Uterus (tissue), 2 donors: ENCODE data around the gene RNGTT.

Experiments
- POLR2A ChIP-seq, 2 donors: fragments of 450-650 bp; IDR thresholded peaks; one replicate each; pipeline ENCODE4 v1.6.1; 2016; ENCODE audit warnings: antibody characterized with exemption in 2 of 2, mild to moderate bottlenecking in 1 of 2, moderate library complexity in 1 of 2
- TF ChIP-seq, protein P1 (sequence below), 4 experiments: fragments of 200-600 bp in 2 of 4; fragments of 450-650 bp in 2 of 4; sonication (generic) in 2 of 4; IDR thresholded peaks; one replicate each; pipeline ENCODE4 v1.5.1; 2016 to 2019; ENCODE audit warnings: antibody characterized with exemption in 4 of 4, mild to moderate bottlenecking in 2 of 4, moderate library complexity in 1 of 4

GRCh38 chr6:88810089-88810488, 153.3 kb downstream of the RNGTT start:
- TF ChIP-seq, protein P1, sequence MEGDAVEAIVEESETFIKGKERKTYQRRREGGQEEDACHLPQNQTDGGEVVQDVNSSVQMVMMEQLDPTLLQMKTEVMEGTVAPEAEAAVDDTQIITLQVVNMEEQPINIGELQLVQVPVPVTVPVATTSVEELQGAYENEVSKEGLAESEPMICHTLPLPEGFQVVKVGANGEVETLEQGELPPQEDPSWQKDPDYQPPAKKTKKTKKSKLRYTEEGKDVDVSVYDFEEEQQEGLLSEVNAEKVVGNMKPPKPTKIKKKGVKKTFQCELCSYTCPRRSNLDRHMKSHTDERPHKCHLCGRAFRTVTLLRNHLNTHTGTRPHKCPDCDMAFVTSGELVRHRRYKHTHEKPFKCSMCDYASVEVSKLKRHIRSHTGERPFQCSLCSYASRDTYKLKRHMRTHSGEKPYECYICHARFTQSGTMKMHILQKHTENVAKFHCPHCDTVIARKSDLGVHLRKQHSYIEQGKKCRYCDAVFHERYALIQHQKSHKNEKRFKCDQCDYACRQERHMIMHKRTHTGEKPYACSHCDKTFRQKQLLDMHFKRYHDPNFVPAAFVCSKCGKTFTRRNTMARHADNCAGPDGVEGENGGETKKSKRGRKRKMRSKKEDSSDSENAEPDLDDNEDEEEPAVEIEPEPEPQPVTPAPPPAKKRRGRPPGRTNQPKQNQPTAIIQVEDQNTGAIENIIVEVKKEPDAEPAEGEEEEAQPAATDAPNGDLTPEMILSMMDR (IDR thresholded peaks at IDR 0.05) = no peak
- TF ChIP-seq POLR2A (IDR thresholded peaks at IDR 0.05) = no peak
